Measurements from ENCODE around the gene ACACB.

ACACB gene

GRCh38 chr12:109284392-109284791, 168.0 kb downstream of the ACACB start:
- no peak overlapping the region for H3K4me3 ChIP-seq (ENCODE audit: low read depth in 1 of 2, low read length in 1 of 2)
- H3K4me1 ChIP-seq (ENCODE audit: control insufficient read depth in 1 of 2, insufficient read depth in 1 of 2, low read depth in 1 of 2, low read length in 1 of 2) = no peaks in the 10 kb centered on the region
- no peak overlapping the region for H3K27ac ChIP-seq
- H3K27me3 ChIP-seq = peaks cover 2% of the 10 kb centered on the region
- H3K9me3 ChIP-seq = no peaks in the 10 kb centered on the region
- H3K36me3 ChIP-seq = no peaks in the 10 kb centered on the region
- no peak for TF ChIP-seq CTCF (IDR thresholded peaks at IDR 0.05)

- Histone ChIP-seq H3K9me3 (no peaks in the 10 kb centered on the region), H3K36me3 (no peaks in the 10 kb centered on the region), H3K4me3 (ENCODE audit: low read depth in 1 of 2, low read length in 1 of 2) (no peak overlapping the region), H3K27me3 (peaks cover 21% of the 10 kb centered on the region), H3K27ac (no peak overlapping the region), H3K4me1 (ENCODE audit: control insufficient read depth in 1 of 2, insufficient read depth in 1 of 2, low read depth in 1 of 2, low read length in 1 of 2) (no peaks in the 10 kb centered on the region)
- TF ChIP-seq CTCF (IDR thresholded peaks at IDR 0.05) = no peak
Measured at GRCh38 chr12:109286252-109286651, 169.9 kb downstream of the ACACB start.

GRCh38 chr12:109286652-109287051, 170.3 kb downstream of the ACACB start:
- Histone ChIP-seq H3K27ac (no peak overlapping the region), H3K27me3 (peaks cover 25% of the 10 kb centered on the region), H3K4me1 (ENCODE audit: control insufficient read depth in 1 of 2, insufficient read depth in 1 of 2, low read depth in 1 of 2, low read length in 1 of 2) (no peaks in the 10 kb centered on the region), H3K4me3 (ENCODE audit: low read depth in 1 of 2, low read length in 1 of 2) (no peak overlapping the region), H3K36me3 (no peaks in the 10 kb centered on the region), H3K9me3 (no peaks in the 10 kb centered on the region)
- TF ChIP-seq CTCF (IDR thresholded peaks at IDR 0.05) = no peak

GRCh38 chr12:109287181-109287580, 170.8 kb downstream of the ACACB start:
- no peaks in the 10 kb centered on the region for H3K4me1 ChIP-seq (ENCODE audit: control insufficient read depth in 1 of 2, insufficient read depth in 1 of 2, low read depth in 1 of 2, low read length in 1 of 2)

GRCh38 chr12:109287811-109288469, 171.6 kb downstream of the ACACB start:
- H3K27me3 ChIP-seq = peaks cover 38% of the 10 kb centered on the region
- no peak overlapping the region for H3K27ac ChIP-seq
- H3K36me3 ChIP-seq = no peaks in the 10 kb centered on the region
- TF ChIP-seq CTCF (IDR thresholded peaks at IDR 0.05) = no peak
- no peak overlapping the region for H3K4me3 ChIP-seq (ENCODE audit: low read depth in 1 of 2, low read length in 1 of 2)
- H3K4me1 ChIP-seq (ENCODE audit: control insufficient read depth in 1 of 2, insufficient read depth in 1 of 2, low read depth in 1 of 2, low read length in 1 of 2) = no peaks in the 10 kb centered on the region
- no peaks in the 10 kb centered on the region for H3K9me3 ChIP-seq

More at GRCh38 chr12:109287181-109287580, 170.8 kb downstream of the ACACB start:
- Histone ChIP-seq H3K27me3 (peaks cover 30% of the 10 kb centered on the region), H3K27ac (no peak overlapping the region), H3K9me3 (no peaks in the 10 kb centered on the region), H3K4me3 (ENCODE audit: low read depth in 1 of 2, low read length in 1 of 2) (no peak overlapping the region), H3K36me3 (no peaks in the 10 kb centered on the region)
- no peak for TF ChIP-seq CTCF (IDR thresholded peaks at IDR 0.05)

Data from neutrophil (primary cell).